Epithelial cell of esophagus (primary cell): ENCODE data around the gene IFNLR1.

Experiments
- DNase-seq: peaks from one replicate; pipeline ENCODE4 v3.0.0; 2010; ENCODE audit warnings: low read depth
- H3K4me3 ChIP-seq: 2 replicates; pipeline ENCODE4 v1.5.1; 2011; ENCODE audit warnings: mild to moderate bottlenecking, low read length, control low read depth
- TF ChIP-seq, protein P1 (sequence below): IDR thresholded peaks from 2 replicates; pipeline ENCODE4 v1.5.1; 2011; ENCODE audit warnings: low read depth, mild to moderate bottlenecking, low read length, control low read depth, inconsistent platforms; ENCODE audit not compliant: insufficient read depth; ENCODE audit errors: missing control alignments

Gene IFNLR1

DNA sequence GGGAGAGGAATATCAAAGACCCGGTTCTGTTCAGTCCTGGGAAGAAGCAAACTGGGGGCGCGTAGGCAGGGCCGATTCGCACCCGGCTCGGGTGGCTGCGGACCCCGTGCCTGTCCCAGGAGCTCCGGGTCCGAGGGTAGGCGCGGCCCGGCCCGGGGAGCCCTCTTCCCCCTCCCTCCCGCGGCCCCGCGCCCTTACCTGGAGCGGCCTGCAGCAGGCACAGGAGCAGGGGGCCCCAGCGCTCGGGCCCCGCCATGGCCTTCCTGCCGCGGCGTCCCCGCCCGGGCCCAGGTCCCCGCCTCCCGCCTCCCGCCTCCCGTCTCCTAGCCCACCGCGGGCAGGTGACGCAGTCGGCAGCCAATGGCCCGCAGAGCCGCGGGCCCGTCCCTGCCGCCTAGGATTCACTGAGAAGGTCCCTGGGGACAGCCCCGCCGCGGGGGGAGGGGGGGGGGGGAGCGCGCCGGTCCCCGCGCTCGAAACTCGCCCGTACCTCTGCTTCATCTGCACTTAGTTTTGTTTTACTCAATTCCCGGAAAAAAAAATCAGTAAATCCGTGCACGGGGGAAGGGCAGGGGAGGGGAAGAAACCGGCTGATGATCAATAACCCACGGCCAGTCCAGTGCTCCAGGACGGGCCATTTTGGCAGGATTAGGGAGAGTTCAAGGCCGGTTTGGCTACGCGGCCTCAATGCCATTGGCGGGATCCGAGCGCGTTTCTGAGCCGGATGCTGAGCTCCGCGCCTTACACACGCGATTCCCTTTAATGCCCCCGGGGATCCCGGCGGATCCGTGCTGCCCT, at the start of gene IFNLR1:
IFNLR1 (minus strand) TSS at position 297 of the 798 bp plus-strand sequence; CDS start at position 256, 41 bp downstream.
- peak within 1 kb of the TSS; percentile 70 for H3K4me3 ChIP-seq
- TF ChIP-seq, protein P1, sequence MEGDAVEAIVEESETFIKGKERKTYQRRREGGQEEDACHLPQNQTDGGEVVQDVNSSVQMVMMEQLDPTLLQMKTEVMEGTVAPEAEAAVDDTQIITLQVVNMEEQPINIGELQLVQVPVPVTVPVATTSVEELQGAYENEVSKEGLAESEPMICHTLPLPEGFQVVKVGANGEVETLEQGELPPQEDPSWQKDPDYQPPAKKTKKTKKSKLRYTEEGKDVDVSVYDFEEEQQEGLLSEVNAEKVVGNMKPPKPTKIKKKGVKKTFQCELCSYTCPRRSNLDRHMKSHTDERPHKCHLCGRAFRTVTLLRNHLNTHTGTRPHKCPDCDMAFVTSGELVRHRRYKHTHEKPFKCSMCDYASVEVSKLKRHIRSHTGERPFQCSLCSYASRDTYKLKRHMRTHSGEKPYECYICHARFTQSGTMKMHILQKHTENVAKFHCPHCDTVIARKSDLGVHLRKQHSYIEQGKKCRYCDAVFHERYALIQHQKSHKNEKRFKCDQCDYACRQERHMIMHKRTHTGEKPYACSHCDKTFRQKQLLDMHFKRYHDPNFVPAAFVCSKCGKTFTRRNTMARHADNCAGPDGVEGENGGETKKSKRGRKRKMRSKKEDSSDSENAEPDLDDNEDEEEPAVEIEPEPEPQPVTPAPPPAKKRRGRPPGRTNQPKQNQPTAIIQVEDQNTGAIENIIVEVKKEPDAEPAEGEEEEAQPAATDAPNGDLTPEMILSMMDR = no peak
- peak; percentile 69 for DNase-seq

DNA sequence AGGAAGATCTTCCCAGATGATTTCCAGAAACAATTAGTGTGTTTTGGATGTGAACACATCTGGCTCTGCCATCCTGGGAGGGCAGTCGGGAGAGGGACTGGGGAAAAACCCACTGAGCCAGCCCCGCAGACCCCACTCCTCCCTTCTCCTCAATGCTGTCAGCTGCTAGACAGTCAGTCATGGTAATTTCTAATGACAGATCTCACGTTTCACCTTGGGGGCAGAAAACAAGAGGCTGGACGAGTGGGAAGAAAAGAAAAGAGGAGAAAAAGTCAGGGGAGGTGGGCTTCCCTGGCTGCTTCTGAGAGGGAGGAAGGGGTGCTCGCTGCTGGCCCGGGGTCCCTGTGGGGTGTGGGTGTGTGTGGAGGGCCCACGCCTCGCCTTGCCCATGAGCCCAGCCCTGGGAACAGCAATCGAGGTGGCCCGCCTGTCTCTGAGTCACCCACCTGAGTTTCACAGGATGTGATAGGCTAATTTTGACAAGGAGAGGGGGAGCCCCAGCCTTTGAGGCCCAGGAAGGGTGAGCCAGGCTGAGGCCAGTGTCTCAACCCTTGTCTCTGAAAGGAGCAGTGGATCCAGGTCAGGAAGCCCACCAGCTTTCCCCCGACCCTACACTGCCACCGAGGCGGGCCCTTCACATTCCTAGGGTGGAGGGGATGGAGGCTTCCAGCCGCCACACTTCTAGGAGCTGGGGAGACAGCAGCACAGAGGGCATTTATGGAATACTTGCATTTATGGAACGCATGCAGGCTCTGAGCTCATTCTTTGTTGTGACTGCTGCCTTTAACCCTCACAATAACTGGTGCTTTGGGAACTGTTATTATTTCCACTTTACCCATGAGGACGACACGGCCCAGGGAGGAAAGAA, 49.1 kb upstream of the IFNLR1 start:
- TF ChIP-seq, protein P1 = no peak
- H3K4me3 ChIP-seq = no peak overlapping the region
- peak; percentile 90 for DNase-seq

DNA sequence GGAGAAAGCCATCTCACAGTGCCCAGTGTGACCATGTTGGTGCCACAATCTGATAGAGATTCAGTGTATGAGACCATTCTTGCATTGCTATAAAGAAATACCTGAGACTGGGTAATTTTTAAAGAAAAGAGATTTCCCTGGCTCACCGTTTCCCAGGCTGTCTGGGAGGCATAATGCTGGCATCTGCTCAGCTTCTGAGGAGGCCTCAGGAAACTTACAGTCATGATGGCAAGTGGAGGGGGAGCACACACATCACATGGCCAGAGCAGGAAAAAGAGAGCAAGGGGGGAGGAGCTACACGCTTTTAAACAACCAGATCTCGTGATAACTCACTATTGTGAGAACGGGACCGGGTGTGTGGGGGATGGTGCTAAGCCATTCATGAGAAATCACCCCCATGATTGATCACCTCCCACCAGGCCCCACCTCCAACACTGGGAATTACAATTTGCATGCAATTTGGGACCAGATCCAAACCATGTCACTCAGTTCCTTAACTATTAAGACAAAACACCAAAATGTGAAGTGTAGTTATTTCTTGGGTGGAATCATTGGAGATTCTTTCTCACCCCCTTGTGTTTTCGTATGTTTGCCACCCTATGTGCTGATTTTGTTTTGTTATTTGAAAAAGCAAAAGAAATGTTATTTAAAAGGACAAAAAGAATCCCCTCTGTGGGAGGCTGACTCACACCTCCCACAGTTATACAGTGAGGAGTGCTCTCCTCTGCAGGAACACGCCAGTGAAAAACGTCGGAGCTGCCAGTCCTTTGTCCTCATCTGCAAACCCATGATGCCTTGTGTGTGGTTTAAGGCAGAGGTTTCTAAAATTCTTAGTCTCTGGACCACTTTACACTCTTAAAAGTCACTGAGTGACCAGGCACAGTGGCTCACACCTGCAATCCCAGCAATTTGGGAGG, 46.9 kb upstream of the IFNLR1 start:
- H3K4me3 ChIP-seq = no peak overlapping the region
- TF ChIP-seq, protein P1 = no peak
- no peak for DNase-seq

DNA sequence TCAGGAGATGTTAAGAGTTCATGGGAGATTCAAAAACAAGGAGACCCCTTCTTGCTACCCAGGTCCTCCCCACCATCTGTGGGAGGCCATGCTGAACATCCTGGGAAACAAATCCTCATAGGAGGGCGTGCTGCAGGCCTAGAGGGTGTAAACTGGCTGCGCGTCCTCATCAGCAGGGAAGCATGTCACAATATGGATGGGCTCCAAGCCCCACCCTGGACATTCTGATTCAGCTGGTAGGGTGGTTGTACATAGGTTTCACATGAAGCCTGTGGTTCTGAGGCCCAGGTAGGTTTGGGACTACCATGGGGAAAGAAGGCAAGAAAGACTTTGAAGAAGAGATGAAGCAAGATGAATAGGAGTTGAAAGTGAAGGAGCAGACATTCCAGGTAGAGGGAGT, 44.6 kb upstream of the IFNLR1 start:
- TF ChIP-seq, protein P1 = no peak
- H3K4me3 ChIP-seq = no peak overlapping the region
- DNase-seq = peak; percentile 69

DNA sequence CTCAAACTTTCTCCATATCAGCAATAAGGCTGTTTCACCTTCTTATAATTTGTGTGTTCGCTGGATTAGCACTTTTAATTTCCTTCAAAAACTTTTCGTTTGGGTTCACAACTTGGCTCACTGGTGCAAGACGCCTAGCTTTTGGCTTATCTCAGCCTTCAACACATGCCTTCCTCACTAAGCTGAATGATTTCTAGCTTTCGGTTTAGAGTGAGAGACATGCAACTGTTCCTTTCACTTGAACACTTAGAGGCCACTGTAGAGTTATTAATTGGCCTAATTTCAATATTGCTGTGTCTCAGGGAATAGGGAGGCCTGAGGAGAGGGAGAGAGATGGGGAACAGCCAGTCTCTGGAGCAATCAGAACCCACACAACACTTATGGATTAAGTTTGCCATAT, 41.2 kb upstream of the IFNLR1 start:
- TF ChIP-seq, protein P1 = no peak
- no peak for DNase-seq
- no peak overlapping the region for H3K4me3 ChIP-seq

DNA sequence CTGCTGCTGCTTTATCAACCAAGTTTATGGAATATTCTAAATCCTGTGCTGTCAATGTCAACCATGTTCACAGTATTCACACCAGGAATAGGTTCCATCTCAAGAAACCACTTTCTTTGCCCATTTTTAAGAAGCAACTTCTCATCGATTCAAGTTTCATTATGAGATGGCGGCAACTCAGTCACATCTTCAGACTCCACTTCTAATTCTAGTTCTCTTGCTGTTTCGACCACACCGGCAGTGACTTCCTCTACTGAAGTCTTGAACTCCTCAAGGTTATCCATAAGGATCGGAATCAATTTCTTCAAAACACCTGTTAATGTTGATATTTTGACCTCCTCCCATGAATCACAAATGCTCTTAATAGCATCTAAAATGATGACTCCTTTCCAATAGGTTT, 39.7 kb upstream of the IFNLR1 start:
- no peak for DNase-seq
- H3K4me3 ChIP-seq = no peak overlapping the region
- TF ChIP-seq, protein P1 = no peak
